Smooth muscle cell (in vitro differentiated cells): ENCODE data around the gene IGFBP7. TPM values are rescaled to one million over a fixed set of nuclear protein-coding genes. Genes with fewer than 3 reads are reported as not detected.

Experiments
- DNase-seq: peaks from one replicate; lab custom pipeline; 2025; ENCODE audit not compliant: unreplicated experiment; lab: John Stamatoyannopoulos, UW
- H2AFZ ChIP-seq: fragments of 200-600 bp; sonication (generic); 2 replicates; pipeline ENCODE4 v1.6.0; 2016; ENCODE audit warnings: antibody characterized with exemption, low read depth, mild to moderate bottlenecking
- H3F3A ChIP-seq: fragments of 200-600 bp; sonication (generic); 2 replicates; pipeline ENCODE4 v1.6.0; 2017; ENCODE audit warnings: antibody characterized with exemption, low read depth
- H3K27ac ChIP-seq: fragments of 200-600 bp; sonication (generic); 2 replicates; pipeline ENCODE4 v1.5.1; 2016; ENCODE audit warnings: low read depth, mild to moderate bottlenecking
- H3K27me3 ChIP-seq: fragments of 200-600 bp; sonication (generic); 2 replicates; pipeline ENCODE4 v1.6.1; 2016; ENCODE audit warnings: low read depth, mild to moderate bottlenecking
- H3K36me3 ChIP-seq: fragments of 200-600 bp; sonication (generic); 2 replicates; pipeline ENCODE4 v1.5.1; 2016; ENCODE audit warnings: low read depth
- H3K4me1 ChIP-seq: fragments of 200-600 bp; sonication (generic); 2 replicates; pipeline ENCODE4 v1.5.1; 2016; ENCODE audit warnings: low read depth
- H3K4me2 ChIP-seq: fragments of 200-600 bp; sonication (generic); 2 replicates; pipeline ENCODE4 v1.6.0; 2016; ENCODE audit warnings: mild to moderate bottlenecking
- H3K4me3 ChIP-seq: fragments of 200-600 bp; sonication (generic); 2 replicates; pipeline ENCODE4 v1.5.1; 2016; ENCODE audit warnings: mild to moderate bottlenecking
- H3K79me2 ChIP-seq: fragments of 200-600 bp; sonication (generic); 2 replicates; pipeline ENCODE4 v1.6.0; 2016; ENCODE audit warnings: low read depth, mild to moderate bottlenecking
- H3K9ac ChIP-seq: fragments of 200-600 bp; sonication (generic); 2 replicates; pipeline ENCODE4 v1.6.0; 2016; ENCODE audit warnings: low read depth
- H3K9me3 ChIP-seq: fragments of 200-600 bp; sonication (generic); replicated peaks from 2 replicates; pipeline ENCODE4 v1.5.1; 2016; ENCODE audit warnings: low read depth
- H4K20me1 ChIP-seq: fragments of 200-600 bp; sonication (generic); 2 replicates; pipeline ENCODE4 v1.6.0; 2016; ENCODE audit warnings: low read depth
- WGBS: methylation state at CpG from one replicate; pipeline ENCODE4 v1.1.7; 2016; ENCODE audit warnings: low lambda C conversion rate; 5-methylcytosine and 5-hydroxymethylcytosine counted together
- polyA plus RNA-seq: library from polyadenylated mRNA; unstranded; fragments of >200 nt; fragmentation: Nextera tagmentation; extraction: Ambion mirVana; gene quantifications from 2 replicates; pipeline ENCODE4 v1.2.1, GENCODE V29; 2016
- total RNA-seq: library from RNA; depleted of rRNA; stranded (reverse); fragments of >200 nt; gene quantifications from 2 replicates; pipeline ENCODE4 v1.2.3, GENCODE V29; 2014
- TF ChIP-seq, protein P1 (sequence below): fragments of 200-600 bp; sonication (generic); IDR thresholded peaks from 2 replicates; pipeline ENCODE4 v1.5.1; 2017; ENCODE audit warnings: borderline replicate concordance, mild to moderate bottlenecking, antibody characterized with exemption; ENCODE audit not compliant: insufficient read depth, poor library complexity, severe bottlenecking

The IGFBP7 gene
- total and polyA plus RNA-seq, 2 experiments from 2014 or later: 998 to 1,684 TPM

- peak overlapping the region; percentile 30 for H3K4me2 ChIP-seq
- TF ChIP-seq, protein P1, sequence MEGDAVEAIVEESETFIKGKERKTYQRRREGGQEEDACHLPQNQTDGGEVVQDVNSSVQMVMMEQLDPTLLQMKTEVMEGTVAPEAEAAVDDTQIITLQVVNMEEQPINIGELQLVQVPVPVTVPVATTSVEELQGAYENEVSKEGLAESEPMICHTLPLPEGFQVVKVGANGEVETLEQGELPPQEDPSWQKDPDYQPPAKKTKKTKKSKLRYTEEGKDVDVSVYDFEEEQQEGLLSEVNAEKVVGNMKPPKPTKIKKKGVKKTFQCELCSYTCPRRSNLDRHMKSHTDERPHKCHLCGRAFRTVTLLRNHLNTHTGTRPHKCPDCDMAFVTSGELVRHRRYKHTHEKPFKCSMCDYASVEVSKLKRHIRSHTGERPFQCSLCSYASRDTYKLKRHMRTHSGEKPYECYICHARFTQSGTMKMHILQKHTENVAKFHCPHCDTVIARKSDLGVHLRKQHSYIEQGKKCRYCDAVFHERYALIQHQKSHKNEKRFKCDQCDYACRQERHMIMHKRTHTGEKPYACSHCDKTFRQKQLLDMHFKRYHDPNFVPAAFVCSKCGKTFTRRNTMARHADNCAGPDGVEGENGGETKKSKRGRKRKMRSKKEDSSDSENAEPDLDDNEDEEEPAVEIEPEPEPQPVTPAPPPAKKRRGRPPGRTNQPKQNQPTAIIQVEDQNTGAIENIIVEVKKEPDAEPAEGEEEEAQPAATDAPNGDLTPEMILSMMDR: peak; percentile 78
- no peak overlapping the region for H3K4me3 ChIP-seq
- H3K27me3 ChIP-seq: no peaks in the 10 kb centered on the region
- H3K4me1 ChIP-seq: peaks cover 6% of the 10 kb centered on the region
- no peaks in the 10 kb centered on the region for H4K20me1 ChIP-seq
- no peaks in the 10 kb centered on the region for H3K9me3 ChIP-seq
- DNase-seq: no peak
- H2AFZ ChIP-seq: no peak overlapping the region
- no peak overlapping the region for H3K9ac ChIP-seq
- peaks cover 35% of the 10 kb centered on the region for H3K79me2 ChIP-seq
- WGBS: 33% methylated on average over 15 of the region's 15 CpGs
- H3F3A ChIP-seq: peaks cover 54% of the 10 kb centered on the region
- H3K27ac ChIP-seq: peak overlapping the region; percentile 44
- H3K36me3 ChIP-seq: no peaks in the 10 kb centered on the region
These were observed 72.1 kb downstream of the IGFBP7 start for GRCh38 chr4:57037982-57038604.

DNA sequence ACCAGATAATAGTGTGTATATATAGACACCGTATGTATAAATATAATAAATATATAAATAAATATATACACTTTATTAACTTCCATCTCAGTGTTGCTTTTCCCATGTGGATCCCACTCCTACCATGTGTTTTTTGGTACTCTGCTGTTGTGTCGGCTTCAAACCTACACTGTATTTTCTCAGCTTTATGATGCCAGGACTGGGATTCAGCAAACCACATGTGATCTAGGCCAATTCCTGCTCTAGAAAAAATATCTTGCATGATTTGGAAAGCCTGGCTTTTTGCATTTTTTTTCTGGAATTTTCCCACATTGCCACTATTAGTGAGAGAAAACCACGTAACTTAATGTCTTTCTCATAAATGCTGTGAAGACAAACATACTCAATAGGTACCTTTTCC is 75.7 kb downstream of the IGFBP7 start:
- no peaks in the 10 kb centered on the region for H3K9me3 ChIP-seq
- H3K9ac ChIP-seq: no peak overlapping the region
- H3K27me3 ChIP-seq: no peaks in the 10 kb centered on the region
- peaks cover 58% of the 10 kb centered on the region for H3F3A ChIP-seq
- no peak for DNase-seq
- H3K27ac ChIP-seq: peak overlapping the region; percentile 47
- peaks cover 23% of the 10 kb centered on the region for H3K36me3 ChIP-seq
- H3K4me1 ChIP-seq: peaks cover 3% of the 10 kb centered on the region
- no peak overlapping the region for H2AFZ ChIP-seq
- 67% methylated on average over 3 of the region's 3 CpGs for WGBS
- no peak overlapping the region for H3K4me3 ChIP-seq
- H3K79me2 ChIP-seq: peaks cover 17% of the 10 kb centered on the region
- no peaks in the 10 kb centered on the region for H4K20me1 ChIP-seq
- H3K4me2 ChIP-seq: peak overlapping the region; percentile 9
- TF ChIP-seq, protein P1: no peak

DNA sequence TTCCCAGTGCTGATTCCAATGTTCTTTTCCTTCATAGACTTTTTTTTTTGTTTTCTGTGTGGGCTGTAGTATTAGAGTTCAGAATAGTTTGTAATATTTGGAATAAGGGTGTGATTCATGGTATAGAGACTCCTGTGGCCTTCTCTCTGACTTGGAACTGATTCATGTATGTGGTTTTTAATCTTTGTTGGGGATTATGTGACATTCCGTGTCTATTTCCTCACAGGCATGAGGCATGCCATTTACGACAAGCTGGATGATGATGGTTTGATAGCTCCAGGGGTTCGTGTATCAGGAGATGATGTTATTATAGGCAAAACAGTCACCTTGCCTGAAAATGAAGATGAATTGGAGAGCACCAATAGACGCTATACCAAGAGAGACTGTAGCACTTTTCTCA is 87.1 kb downstream of the IGFBP7 start:
- Histone ChIP-seq H2AFZ (no peak overlapping the region), H4K20me1 (no peaks in the 10 kb centered on the region), H3K4me1 (no peaks in the 10 kb centered on the region), H3K27me3 (no peaks in the 10 kb centered on the region), H3F3A (peaks cover 35% of the 10 kb centered on the region), H3K79me2 (peaks cover 3% of the 10 kb centered on the region), H3K4me2 (peak overlapping the region; percentile 55), H3K9ac (peak overlapping the region; percentile 22), H3K27ac (peak overlapping the region; percentile 93), H3K9me3 (no peaks in the 10 kb centered on the region), H3K36me3 (peaks cover 20% of the 10 kb centered on the region), H3K4me3 (no peak overlapping the region)
- WGBS: 19% methylated on average over 4 of the region's 4 CpGs
- no peak for DNase-seq
- TF ChIP-seq, protein P1: no peak
